H1 (cell line): ENCODE measurements around the gene ATG16L1. TPM values are rescaled to one million over a fixed set of nuclear protein-coding genes. Genes with fewer than 3 reads are reported as not detected.

Source experiments
- CTCF ChIP-seq, 3 experiments: IDR thresholded peaks; 1 replicate in 2 of 3; 2 replicates in 1 of 3; pipeline versions ENCODE4 v1.5.1 to v1.6.1; 2011; ENCODE audit warnings: low read length in 3 of 3, mild to moderate bottlenecking in 3 of 3, inconsistent platforms in 2 of 3, low read depth in 1 of 3, moderate library complexity in 1 of 3; ENCODE audit not compliant: insufficient read depth in 1 of 3; ENCODE audit errors: control extremely low read depth in 1 of 3
- FOSL1 ChIP-seq: IDR thresholded peaks from 2 replicates; pipeline ENCODE4 v1.6.1; 2011; ENCODE audit warnings: mild to moderate bottlenecking, low read depth, low read length, moderate library complexity; ENCODE audit not compliant: insufficient read depth
- KDM1A ChIP-seq: fragments of 200-600, 300-600 bp; sonication (generic); IDR thresholded peaks from 2 replicates; pipeline ENCODE4 v1.7.1; 2016; ENCODE audit warnings: mild to moderate bottlenecking, low read length, borderline replicate concordance
- KDM4A ChIP-seq: IDR thresholded peaks from one replicate; pipeline ENCODE4 v1.7.1; 2012; ENCODE audit warnings: low read depth, mild to moderate bottlenecking, moderate library complexity, low read length, inconsistent platforms; ENCODE audit not compliant: severe bottlenecking
- KDM5A ChIP-seq: fragments of 200-600 bp; IDR thresholded peaks from 2 replicates; pipeline ENCODE4 v1.7.1; 2012; ENCODE audit warnings: mild to moderate bottlenecking, low read length, inconsistent platforms, mixed read lengths
- SRF ChIP-seq: IDR thresholded peaks from 2 replicates; pipeline ENCODE4 v1.6.1; 2011; ENCODE audit warnings: mild to moderate bottlenecking, low read depth, low read length, moderate library complexity
- polyA plus RNA-seq, 7 experiments: library from polyadenylated mRNA; depleted of rRNA in 3 of 7; stranded (reverse) in 5 of 7; unstranded in 2 of 7; fragments of >200 nt in 5 of 7; fragments of 200-250 nt in 2 of 7; gene quantifications; 1 replicate in 5 of 7; 2 replicates in 1 of 7; 4 replicates in 1 of 7; pipeline versions ENCODE4 v1.2.1 to v1.2.3, GENCODE V29; 2011 to 2013; ENCODE audit warnings: missing spikeins in 2 of 7, mixed read lengths in 2 of 7
- total RNA-seq: library from RNA; stranded (reverse); fragmentation: NEBNext Ultra II Directional; extraction: Animal tissue kit (Norgen Biotek cat#: 25700); gene quantifications from 2 replicates; pipeline ENCODE4 v1.2.1, GENCODE V29; 2021

The ATG16L1 gene
- total and polyA plus RNA-seq, 2 of the 8 experiments (the other 6 are each of a cell fraction or from before 2014, with no cell fraction given), result 18.3 to 31.0 TPM

DNA sequence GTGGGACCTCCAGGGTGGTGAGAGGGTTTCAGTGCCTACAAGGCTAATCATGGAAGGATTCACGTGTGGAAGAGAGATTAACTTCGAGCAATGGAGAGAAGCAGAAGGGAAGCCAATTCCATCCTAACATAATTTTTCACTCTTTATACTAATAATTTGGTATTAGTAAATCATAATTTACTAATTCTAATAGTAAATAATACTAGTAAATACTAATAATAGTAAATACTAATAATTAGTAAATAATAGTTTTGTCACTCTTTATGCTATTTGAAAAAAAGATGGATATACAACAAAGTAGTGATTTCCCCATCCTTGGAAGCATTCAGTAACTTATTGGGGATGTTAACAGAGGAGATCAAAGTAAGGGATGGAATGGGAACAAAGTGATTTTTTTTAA, 49.8 kb downstream of the ATG16L1 start (continued):
- no peak for TF ChIP-seq KDM4A
- TF ChIP-seq FOSL1, result no peak
- no peak for TF ChIP-seq KDM1A
- no peak for TF ChIP-seq SRF
- TF ChIP-seq KDM5A, result no peak
- no peak for TF ChIP-seq CTCF (IDR thresholded peaks at IDR 0.05; ENCODE audit: control extremely low read depth in 1 of 3, insufficient read depth in 1 of 3, low read depth in 1 of 3, low read length in 3 of 3)
